BLaER1 treated with 17β-estradiol and CSF1 and Interleukin-3, amounts not matched to agents 10 nM and 100 nM (cell line): Measurements from ENCODE around the gene SLC22A5.

Experiments
- H3K27ac ChIP-seq, 11 experiments: shearing (Covaris generic); formaldehyde crosslinking; 2 replicates each; pipeline ENCODE4 v1.8.1; 2022
- H3K27me3 ChIP-seq, 11 experiments: shearing (Covaris generic); formaldehyde crosslinking; 2 replicates each; pipeline ENCODE4 v1.8.1; 2022
- H3K36me3 ChIP-seq, 11 experiments: shearing (Covaris generic); formaldehyde crosslinking; 2 replicates each; pipeline ENCODE4 v1.8.1; 2022
- H3K4me1 ChIP-seq, 10 experiments: shearing (Covaris generic); formaldehyde crosslinking; 2 replicates each; pipeline ENCODE4 v1.8.1; 2022
- H3K4me2 ChIP-seq, 11 experiments: shearing (Covaris generic); formaldehyde crosslinking; 2 replicates each; pipeline ENCODE4 v1.8.1; 2022
- H3K4me3 ChIP-seq, 10 experiments: shearing (Covaris generic); formaldehyde crosslinking; 2 replicates each; pipeline ENCODE4 v1.8.1; 2022
- H3K9ac ChIP-seq, 11 experiments: shearing (Covaris generic); formaldehyde crosslinking; 2 replicates each; pipeline ENCODE4 v1.8.1; 2022
- H3K9me3 ChIP-seq, 11 experiments: shearing (Covaris generic); formaldehyde crosslinking; replicated peaks in 1 of 11; 2 replicates each; pipeline ENCODE4 v1.8.1; 2022
- H4K20me1 ChIP-seq, 11 experiments: shearing (Covaris generic); formaldehyde crosslinking; 2 replicates each; pipeline ENCODE4 v1.8.1; 2022
- Cebpa-rat ChIP-seq, 11 experiments: shearing (Covaris generic); IDR thresholded peaks; 2 replicates each; pipeline ENCODE4 v1.8.1; 2022

Gene SLC22A5

GRCh38 chr5:132444061-132444460 is 74.6 kb downstream of the SLC22A5 start:
- Histone ChIP-seq H3K4me1 (peaks cover 49 to 79% (median 71%) of the 10 kb centered on the region in 10 experiments), H3K9me3 (peaks cover 0 to 4% (median 0%) of the 10 kb centered on the region in 11 experiments; a peak in 1 of 22 replicates), H3K27me3 (no peaks in the 10 kb centered on the region), H3K9ac (peak overlapping the region in 1 of 11 experiments; percentile 26; a peak in 1 of 22 replicates), H3K27ac (peak overlapping the region in 7 of 11 experiments; percentile 2 to 45 (median 29); a peak in 5 of 22 replicates), H4K20me1 (no peaks in the 10 kb centered on the region), H3K4me2 (peak overlapping the region; percentile 5 to 86 (median 58)), H3K36me3 (peaks cover 0 to 91% (median 14%) of the 10 kb centered on the region in 11 experiments; a peak in 14 of 22 replicates), H3K4me3 (no peak overlapping the region)
- TF ChIP-seq Cebpa-rat (IDR thresholded peaks at IDR 0.05): no peak
